GM19324 (cell line): ENCODE data around the gene ATXN1.
"Not testable (repeated sequence)": the region's sequence is repeated elsewhere in the genome, so short reads cannot be mapped to it uniquely, and the experiment has no call there.

Experiments
- ATAC-seq: cut with Tn5 transposase; IDR thresholded peaks from one replicate; pipeline ENCODE4 v1.9.1; 2021; ENCODE audit warnings: mild to moderate bottlenecking, moderate library complexity; ENCODE audit not compliant: unreplicated experiment, low FRiP score

Gene ATXN1

DNA sequence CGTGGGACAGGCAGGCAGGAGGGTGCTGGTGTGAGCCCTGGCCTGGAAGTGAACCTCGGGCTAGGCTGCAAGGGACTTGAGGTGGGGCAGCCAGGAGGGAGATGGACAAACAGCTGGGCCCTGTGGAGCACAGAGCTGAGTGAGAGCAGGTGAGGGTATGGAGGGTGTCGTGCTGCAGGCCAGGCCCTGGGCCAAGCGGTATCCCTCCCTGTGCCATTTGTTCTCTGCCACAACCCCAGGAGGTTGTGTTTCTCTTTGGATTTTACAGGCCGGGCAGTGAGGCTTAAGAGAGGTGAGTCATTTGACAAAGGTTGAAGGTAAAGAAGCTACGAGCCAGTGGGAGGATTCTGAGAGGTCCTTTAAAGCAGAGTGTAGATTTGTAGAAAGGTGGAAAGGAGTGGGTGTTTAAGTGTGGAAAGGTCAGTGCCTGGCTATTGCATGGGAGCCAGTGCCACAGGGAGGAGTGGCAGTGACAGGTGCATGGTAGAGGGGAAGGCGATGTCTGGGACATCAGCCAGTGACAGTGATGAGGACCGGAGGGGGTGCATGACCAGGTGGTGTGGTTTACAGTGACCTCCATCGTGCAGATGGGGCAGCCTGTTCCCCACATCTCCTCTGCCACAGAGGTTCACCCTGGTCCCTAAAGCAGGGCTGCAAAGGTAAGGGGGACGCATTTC, 483.1 kb downstream of the ATXN1 start:
- no peak for ATAC-seq

DNA sequence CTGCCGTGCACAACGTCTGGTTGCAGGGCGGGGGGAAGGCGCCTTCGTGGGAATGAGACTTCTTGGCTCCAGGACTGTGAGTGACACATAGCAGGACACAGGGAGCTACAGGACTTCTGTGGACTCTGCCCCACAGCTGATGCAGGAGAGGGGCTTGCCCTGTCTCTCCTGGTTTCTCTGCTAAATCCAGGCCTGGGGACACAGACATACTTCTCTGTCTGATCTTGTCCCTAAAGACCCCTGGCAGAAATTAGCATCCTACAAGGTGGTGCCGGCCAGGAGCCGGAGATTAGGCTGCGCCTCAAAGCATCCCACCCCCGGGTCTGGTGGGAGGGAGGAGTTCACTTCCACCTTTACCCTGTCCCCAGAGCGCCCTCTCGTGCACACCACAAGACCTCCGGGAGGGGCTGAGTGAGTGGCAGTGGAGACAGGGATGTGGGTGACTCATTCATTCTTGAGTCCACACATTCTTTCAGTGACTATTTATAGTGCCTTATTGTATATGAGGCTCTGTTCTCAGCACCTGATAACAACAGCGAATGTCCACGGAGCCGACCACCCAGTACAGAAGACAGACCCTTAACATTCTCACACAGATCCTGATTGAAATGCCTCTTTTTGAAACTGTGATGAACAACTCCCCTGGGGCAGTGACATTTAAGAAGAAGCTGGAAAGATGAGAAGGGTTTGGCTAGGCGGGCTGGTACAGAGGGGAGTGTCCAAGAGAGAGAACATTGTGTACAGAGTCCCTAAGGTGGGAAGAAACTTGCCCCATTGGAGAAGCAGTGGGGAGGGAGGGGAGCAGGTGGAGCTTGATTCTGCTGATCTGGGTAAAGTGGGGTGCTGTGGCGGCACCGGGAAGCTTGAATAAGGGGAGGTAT, 483.9 kb downstream of the ATXN1 start:
- ATAC-seq = no peak

DNA sequence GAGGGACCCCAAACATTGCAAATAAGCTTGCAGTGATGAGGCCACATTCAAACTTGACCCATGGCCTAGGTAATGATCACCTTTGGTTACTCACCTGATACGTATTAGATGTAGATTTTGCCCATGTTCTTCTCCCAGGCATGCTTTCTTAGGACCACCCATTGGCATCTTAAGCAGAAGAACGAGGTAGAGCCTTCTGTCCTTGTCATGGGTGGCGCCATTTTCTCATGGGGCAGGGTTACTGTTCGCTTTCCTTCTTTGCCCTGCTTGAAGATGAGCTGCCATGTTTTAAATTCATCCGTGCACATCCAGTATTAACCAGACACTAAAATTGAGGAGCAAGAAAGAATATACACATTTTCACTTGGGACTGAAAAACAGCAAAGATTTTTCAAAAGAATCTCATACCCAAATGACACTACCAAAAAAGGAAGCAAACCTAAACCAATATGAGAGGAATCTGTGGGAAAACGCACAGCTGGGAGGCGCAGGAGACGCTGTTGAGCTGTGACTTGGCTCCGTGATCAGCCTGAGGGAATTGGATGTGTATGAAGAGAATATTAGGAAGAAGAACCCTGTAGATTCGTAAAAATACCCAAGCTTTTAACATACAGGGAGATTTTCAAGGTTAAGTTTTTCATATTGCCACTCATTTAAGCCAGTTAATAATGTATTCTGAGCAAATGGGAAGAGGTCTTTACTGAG, 486.2 kb downstream of the ATXN1 start:
- ATAC-seq = no peak

DNA sequence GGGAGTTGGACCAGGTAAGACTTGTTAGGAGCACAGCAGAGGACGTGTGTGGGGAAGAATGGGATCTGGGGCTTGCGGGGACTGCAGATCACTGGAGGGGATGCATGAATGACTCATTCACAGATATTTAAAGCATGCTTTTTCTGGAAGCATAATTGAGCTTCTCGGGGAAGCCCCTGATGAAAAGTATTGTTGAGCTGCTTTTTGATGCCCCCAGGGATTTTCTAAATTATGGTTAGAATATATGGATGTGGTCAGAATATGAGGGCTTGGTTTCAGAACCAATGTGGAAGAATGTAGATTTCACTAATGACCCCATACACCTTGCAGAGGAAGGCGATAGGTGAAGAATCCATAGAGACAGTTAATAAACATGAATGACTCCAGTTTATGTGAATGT, 486.8 kb downstream of the ATXN1 start:
- no peak for ATAC-seq

DNA sequence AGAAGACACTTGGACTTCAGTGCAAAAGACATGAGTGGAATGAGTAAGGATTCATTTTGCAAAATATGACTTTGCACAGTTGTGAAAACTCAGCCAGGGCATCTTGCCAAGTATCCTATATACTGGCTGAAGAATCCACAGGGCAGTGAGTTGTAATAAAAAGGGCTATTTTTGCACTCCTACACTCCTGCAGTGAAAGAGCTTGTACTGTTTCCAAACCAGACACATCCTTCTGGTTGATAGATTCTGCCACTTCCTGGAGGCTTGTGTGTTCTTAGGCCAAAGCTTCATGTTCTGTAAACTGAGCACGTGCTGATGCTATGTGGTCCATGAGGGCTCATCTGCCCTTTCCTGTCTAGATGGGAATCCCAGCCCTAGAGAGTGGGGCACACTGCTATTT, 488.0 kb downstream of the ATXN1 start:
- ATAC-seq = no peak

DNA sequence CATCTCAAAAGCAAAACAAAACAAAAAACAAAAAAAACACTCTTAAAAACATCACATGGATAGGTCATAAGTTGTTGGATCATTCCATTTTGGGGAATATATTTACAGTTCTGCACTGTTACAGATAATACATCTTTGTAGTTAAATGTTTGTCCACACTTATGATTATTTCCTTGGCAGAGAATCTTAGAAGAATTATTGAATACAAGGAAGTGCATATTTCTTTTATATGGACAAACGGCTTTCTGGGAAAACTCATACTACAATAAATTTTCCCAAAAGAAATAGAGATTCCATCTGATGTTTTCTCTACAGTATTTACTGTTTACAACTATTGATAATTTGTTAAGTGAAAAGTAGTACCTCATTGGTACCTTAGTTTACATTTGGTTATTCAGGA, 489.1 kb downstream of the ATXN1 start:
- no peak for ATAC-seq

DNA sequence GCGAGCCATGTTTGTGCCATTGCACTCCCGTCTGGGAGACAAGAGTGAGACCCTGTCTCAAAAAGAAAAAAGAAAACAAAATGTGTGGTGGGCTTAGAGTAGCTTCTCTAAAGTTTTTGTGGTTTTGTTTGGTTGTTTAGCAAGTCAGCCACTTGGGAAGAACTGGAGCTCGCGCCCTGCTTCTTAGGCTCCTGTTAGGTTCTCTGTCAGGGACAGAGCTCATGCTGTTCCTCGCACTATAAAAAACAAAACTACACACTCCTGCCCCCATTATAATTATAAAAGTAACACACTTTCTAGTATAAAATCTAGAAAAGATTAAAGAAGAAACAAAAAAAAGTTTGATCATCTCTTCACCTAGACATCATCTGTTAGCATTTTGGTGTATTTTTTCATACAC, 489.8 kb downstream of the ATXN1 start:
- ATAC-seq = no peak

DNA sequence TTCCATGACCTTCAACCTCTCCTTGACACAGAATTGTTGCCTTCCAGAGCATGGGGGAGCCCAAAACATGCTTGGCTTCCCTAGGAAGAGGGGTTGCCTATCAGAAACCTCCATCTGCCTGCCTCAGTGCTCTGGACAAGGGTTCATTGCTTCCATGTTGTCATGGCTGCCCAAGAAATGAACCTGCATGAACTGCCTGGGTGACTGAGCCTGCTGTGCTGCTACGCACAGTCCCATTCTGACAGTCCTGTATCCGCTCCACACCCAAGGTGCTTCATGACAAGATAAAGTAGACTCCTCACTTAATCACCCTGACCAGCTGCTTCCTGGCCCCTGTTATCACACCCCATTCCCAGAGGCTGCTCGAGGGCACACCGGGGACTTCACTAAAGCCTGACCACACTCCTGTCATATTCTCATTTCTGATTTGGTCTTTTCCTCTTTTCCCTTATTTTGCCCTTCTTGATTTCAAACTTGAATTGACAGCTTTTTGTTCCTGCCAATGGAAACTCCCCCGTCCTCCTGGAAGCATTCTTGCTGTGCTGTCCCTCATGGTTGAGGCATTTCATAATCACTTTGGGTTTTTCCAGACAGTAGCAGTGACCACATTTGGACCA, 491.0 kb downstream of the ATXN1 start:
- no peak for ATAC-seq

DNA sequence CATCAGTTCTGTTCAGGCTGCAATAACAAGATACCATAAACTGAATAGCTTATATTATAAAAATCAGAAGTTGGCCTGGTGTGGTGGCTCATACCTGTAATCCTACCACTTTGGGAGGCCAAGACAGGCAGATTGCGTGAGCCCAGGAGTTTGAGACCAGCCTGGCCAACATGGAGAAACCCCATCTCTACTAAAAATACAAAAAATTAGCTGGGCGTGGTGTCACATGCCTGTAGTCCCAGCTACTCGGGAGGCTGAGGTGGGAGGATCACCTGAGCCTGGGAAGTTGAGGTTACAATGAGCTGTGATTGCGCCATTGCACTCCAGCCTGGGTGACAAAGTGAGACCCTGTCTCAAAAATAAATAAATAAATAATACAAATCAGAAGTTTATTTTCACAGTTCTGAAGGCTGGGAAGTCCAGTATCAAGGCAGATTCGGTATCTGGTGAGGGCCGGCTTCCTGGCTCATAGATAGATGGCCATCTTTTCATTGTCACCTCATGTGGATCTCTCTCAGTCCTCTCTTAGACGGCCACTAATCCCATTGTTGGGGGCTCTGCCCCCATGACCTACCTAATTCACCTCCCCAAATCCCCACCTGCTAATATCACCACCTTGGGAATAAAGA, 491.7 kb downstream of the ATXN1 start:
- not testable (repeated sequence) for ATAC-seq

DNA sequence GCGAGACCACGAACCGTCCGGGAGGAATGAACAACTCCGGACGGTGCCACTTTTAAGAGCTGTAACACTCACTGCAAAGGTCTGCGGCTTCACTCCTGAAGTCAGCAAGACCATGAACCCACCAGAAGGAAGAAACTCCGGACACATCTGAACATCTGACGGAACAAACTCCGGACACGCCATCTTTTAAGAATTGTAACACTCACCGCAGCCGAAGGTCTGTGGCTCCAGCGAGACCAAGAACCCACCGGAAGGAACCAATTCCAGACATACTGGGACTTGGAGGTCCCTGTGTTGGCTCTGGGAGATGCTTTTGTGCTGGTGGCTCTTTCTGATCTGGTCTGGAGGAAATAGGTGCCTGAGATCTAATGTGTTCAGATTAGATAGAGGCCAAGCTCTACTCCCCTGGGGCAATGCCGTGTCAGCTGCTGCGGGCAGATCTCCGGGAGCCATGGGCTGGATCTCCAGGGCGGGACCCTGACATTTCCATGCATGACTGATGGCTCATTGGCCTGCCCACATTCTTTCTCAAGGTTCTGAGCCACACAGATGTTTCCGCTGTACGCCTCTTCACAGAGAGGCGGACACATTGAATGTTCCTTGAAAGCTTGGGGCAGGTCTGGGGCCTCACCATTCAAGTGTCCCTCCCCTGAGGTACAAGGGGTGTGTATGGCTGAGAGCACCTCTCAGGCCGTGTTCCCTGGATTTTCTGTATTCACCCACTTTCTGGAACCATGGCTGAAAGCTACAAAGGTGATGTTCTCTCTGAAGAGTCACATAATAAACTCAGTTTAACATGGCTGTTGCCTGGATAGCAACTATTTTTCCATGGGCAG, 493.6 kb downstream of the ATXN1 start:
- no peak for ATAC-seq

DNA sequence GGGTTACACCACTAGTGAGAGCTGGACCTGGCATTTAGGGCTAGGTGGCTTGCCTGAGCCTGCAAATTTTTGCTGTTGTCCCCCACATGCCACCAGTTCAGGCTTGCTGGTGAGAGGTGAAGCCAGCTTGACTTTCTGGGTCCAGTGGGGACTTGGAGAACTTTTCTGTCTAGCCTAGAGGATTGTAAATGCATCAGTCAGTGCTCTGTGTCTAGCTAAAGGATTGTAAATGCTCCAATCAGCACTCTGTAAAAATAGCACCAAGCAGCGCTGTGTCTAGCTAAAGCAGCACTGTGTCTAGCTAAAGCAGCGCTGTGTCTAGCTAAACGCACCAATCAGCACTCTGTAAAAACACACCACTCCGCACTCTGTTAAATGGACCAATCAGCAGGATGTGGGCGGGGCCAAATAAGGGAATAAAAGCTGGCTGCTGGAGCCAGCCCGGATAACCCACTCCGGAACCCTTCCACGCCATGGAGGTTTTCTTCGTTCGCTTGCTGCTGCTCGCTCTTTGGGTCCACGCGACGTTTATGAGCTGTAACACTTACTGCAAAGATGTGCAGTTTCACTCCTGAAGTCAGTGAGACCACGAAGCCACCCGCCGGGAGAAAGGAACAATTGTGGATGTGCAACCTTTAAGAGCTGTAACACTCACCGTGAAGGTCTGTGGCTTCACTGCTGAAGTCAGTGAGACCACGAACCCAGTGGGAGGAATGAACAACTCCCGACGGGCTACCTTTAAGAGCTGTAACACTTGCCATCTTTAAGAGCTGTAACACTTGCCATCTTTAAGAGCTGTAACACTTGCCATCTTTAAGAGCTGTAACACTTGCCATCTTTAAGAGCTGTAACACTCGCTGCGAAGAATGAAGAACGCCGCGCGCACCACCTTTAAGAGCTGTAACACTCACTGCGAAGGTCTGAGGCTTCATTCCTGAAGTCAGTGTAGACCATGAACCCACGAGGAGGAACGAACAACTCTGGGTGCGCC, 495.6 kb downstream of the ATXN1 start:
- no peak for ATAC-seq

DNA sequence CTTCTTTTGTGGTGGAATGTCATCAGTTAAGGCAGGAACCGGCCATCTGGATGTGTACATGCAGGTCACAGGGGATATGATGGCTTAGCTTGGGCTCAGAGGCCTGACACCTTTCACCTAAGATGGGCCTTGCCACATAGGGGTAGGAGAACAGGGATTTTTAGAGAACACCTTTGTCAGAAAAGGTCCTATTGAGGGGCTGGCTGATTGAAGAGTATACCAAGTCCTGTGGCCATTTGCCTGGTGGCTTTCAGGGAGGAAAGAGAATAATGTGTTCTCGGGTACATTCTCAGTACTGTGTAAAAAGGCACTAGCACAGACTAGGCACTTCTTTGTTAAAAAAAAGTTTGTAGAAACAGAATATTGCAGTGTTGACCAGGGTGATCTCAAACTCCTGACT, 496.5 kb downstream of the ATXN1 start:
- no peak for ATAC-seq

DNA sequence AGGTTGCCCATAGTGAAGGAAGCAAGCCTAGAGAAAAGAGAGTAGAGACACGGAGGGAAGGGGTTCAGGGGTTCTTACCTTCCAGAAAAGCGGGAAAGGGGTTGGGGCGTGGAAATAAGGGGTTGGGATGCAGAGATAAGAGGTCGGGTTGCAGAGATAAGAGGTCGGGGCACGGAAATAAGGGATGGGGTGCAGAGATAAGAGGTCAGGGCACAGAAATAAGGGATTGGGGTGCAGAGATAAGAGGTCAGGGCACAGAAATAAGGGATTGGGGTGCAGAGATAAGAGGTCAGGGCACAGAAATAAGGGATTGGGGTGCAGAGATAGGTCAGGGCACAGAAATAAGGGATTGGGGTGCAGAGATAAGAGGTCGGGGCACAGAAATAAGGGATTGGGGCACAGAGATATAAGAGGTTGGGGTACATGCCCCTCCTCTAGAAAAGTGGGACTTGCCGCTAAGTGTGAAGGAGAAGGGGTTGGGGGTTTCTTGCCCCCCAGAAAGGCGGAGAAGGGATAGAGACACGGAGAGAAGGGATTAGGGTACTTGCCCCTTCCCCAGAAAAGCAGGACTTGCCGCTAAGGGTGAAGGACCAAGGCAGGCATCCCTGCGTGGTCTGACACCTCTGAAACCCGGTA, 497.7 kb downstream of the ATXN1 start:
- ATAC-seq = not testable (repeated sequence)

DNA sequence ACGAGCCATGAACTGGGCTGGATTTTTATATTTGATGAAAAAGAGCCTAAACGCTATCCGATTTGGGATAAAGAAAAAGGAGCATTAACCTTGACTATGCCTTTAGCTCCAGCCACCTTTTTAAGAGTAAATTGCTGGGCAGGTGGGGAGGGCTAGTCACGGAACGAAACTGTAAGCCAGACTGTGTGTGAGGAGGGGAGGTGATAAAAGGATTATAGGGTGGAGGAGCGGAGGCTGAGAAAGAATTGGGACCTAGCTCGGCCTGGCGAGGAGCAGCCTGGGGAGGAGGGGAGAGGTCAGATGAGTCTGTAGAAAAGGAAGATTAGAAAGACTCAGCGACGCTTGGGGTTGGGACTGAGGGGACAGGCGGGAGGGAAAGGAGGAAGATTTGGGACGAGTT, 498.5 kb downstream of the ATXN1 start:
- not testable (repeated sequence) for ATAC-seq

DNA sequence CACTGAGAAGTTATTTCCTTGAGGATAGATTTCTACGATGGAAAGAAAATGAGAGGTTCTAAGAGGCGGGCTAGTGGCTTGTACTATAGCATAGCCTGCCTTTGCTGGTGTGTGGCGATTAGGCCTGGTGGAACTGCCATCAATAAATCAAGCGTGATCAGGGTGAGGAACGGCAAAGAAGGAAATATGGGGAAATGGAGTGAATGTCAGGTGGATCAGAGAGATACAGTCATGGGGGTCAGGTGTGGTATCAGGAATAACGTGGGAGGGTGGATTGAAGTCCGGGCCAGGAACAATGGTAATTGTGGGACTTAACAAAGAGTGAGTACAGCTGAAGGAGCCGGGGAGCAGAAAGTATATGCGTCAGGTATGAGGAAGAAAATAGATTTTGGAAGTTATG, 500.7 kb downstream of the ATXN1 start:
- not testable (repeated sequence) for ATAC-seq

DNA sequence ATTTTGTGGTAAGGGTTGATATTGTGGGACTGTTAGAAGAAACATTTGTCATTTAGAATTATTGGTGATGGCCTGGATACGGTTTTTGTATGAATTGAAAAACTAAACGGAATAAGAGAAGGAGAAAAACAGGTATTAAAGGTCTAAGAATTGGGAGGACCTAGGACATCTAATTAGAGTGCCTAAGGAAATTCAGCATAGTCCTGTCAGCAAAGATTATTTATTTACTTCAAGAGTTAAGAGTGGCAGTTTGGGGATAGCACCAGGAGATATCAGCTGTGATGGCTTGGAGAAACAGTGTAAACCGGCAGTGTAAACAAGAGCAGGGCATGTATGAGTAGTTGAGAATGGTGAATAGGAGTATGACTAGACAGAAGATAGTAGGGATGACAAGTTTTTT, 501.7 kb downstream of the ATXN1 start:
- not testable (repeated sequence) for ATAC-seq

DNA sequence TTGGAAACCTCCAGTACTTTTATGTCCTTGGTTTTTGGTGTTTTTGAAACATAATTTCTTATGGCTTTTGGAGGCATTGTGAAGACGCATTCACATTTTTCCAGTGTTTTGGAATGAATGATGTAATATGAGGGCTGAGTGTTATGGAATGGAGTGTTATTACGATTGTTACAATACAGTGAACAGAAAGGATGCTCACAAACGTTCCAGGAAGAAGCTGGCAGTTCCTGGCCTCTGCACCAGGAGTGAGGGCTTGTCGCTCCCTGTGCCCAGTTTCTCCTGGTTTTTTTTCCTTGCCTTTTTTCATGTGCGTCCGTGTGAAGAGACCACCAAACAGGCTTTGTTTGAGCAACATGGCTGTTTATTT, 502.6 kb downstream of the ATXN1 start:
- no peak for ATAC-seq
